H1 (cell line): Measurements from ENCODE around the gene MLPH. TPM values are rescaled to one million over a fixed set of nuclear protein-coding genes. Genes with fewer than 3 reads are reported as not detected.

Experiments
- CTCF ChIA-PET: fragments of 300-600 bp; sonication (Branson Sonifier 250); formaldehyde crosslinking; loops from one replicate; lab custom pipeline; 2021; ENCODE audit not compliant: partially characterized antibody; lab: Charles Lee
- POLR2A ChIA-PET: fragments of 300-600 bp; sonication (Branson Sonifier 250); formaldehyde crosslinking; loops from one replicate; lab custom pipeline; 2021; ENCODE audit warnings: inconsistent platforms; ENCODE audit not compliant: partially characterized antibody; lab: Charles Lee
- DNase-seq, 2 experiments: peaks; one replicate each; pipeline versions ENCODE4 v3.0.0 to v3.0.0-alpha.2; 2010 to 2022; ENCODE audit warnings: low spot score in 2 of 2, low read depth in 1 of 2, mixed read lengths in 1 of 2
- FAIRE-seq: peaks from 2 replicates; lab custom pipeline; 2011; peaks lifted over from hg19 to GRCh38; lab: Jason Lieb, UNC
- H2AFZ ChIP-seq: 2 replicates; pipeline ENCODE4 v1.8.1; 2012; ENCODE audit warnings: low read length, inconsistent platforms
- H2AK5ac ChIP-seq: 2 replicates; pipeline ENCODE4 v1.6.1; 2013; ENCODE audit warnings: low read depth, low read length
- H2BK120ac ChIP-seq: replicated peaks from 2 replicates; pipeline ENCODE3; 2013; ENCODE audit warnings: low read depth, low read length, inconsistent platforms
- H2BK12ac ChIP-seq: 2 replicates; pipeline ENCODE4 v1.6.1; 2013; ENCODE audit warnings: low read depth, low read length
- H2BK15ac ChIP-seq: 2 replicates; pipeline ENCODE4 v1.6.1; 2013; ENCODE audit warnings: low read length
- H2BK20ac ChIP-seq: 2 replicates; pipeline ENCODE4 v1.6.1; 2013; ENCODE audit warnings: low read length
- H2BK5ac ChIP-seq: 2 replicates; pipeline ENCODE4 v1.6.1; 2013; ENCODE audit warnings: low read depth, low read length
- H3K14ac ChIP-seq: 2 replicates; pipeline ENCODE4 v1.6.1; 2013; ENCODE audit warnings: inconsistent platforms; ENCODE audit not compliant: insufficient read length
- H3K18ac ChIP-seq: 2 replicates; pipeline ENCODE4 v1.6.1; 2013; ENCODE audit warnings: low read length; ENCODE audit errors: extremely low read depth
- H3K23ac ChIP-seq: 2 replicates; pipeline ENCODE4 v1.6.1; 2013; ENCODE audit warnings: inconsistent platforms; ENCODE audit not compliant: insufficient read length
- H3K23me2 ChIP-seq: 2 replicates; pipeline ENCODE4 v1.6.1; 2013; ENCODE audit warnings: low read depth, low read length
- H3K27ac ChIP-seq: 2 replicates; pipeline ENCODE4 v1.6.1; 2011; ENCODE audit warnings: low read depth, low read length, inconsistent platforms
- H3K27me3 ChIP-seq, 4 experiments: replicated peaks in 1 of 4; 1 replicate in 1 of 4; 2 replicates in 3 of 4; pipeline versions ENCODE4 v1.6.1 to v1.8.1; 2011 to 2013; ENCODE audit warnings: low read length in 3 of 4, mild to moderate bottlenecking in 3 of 4, inconsistent platforms in 2 of 4, mixed read lengths in 2 of 4, moderate library complexity in 1 of 4; ENCODE audit not compliant: control insufficient read depth in 3 of 4, insufficient read depth in 3 of 4; ENCODE audit errors: extremely low read depth in 1 of 4
- H3K36me3 ChIP-seq, 4 experiments: 2 replicates each; pipeline versions ENCODE4 v1.6.1 to v1.8.1; 2011 to 2013; ENCODE audit warnings: mild to moderate bottlenecking in 4 of 4, low read length in 3 of 4, moderate library complexity in 2 of 4, control low read depth in 1 of 4, inconsistent platforms in 1 of 4; ENCODE audit not compliant: insufficient read depth in 4 of 4, control insufficient read depth in 2 of 4
- H3K4ac ChIP-seq: replicated peaks from 2 replicates; pipeline ENCODE3; 2013; ENCODE audit warnings: low read length, low read depth, mixed read lengths, inconsistent platforms; ENCODE audit not compliant: insufficient read length
- H3K4me1 ChIP-seq, 4 experiments: replicated peaks in 1 of 4; 1 replicate in 1 of 4; 2 replicates in 3 of 4; pipeline versions ENCODE4 v1.6.1 to v1.8.1; 2011 to 2013; ENCODE audit warnings: low read length in 3 of 4, inconsistent platforms in 2 of 4, mixed read lengths in 1 of 4; ENCODE audit not compliant: insufficient read depth in 4 of 4, control insufficient read depth in 3 of 4
- H3K4me2 ChIP-seq, 2 experiments: 2 replicates each; pipeline versions ENCODE4 v1.6.1 to v1.8.1; 2011 to 2013; ENCODE audit warnings: low read depth in 2 of 2, low read length in 2 of 2, control low read depth in 1 of 2, inconsistent platforms in 1 of 2, mild to moderate bottlenecking in 1 of 2; ENCODE audit not compliant: insufficient read depth in 1 of 2
- H3K4me3 ChIP-seq, 4 experiments: fragments of 200-600, 300-600 bp in 1 of 4; sonication (generic), shearing (Covaris generic), sonication (Bioruptor Twin) in 1 of 4; 2 replicates each; pipeline versions ENCODE4 v1.5.1 to v1.8.1; 2011 to 2016; ENCODE audit warnings: low read length in 4 of 4, low read depth in 3 of 4, control low read depth in 2 of 4, inconsistent platforms in 2 of 4, mild to moderate bottlenecking in 2 of 4, mixed read lengths in 1 of 4, moderate library complexity in 1 of 4; ENCODE audit not compliant: insufficient read depth in 2 of 4; ENCODE audit errors: extremely low read depth in 1 of 4
- H3K56ac ChIP-seq: replicated peaks from 2 replicates; pipeline ENCODE3; 2013; ENCODE audit warnings: low read depth, mild to moderate bottlenecking, mixed read lengths, low read length, inconsistent platforms; ENCODE audit not compliant: insufficient read length
- H3K79me1 ChIP-seq: 2 replicates; pipeline ENCODE4 v1.6.1; 2013; ENCODE audit warnings: low read depth, low read length, control low read depth
- H3K79me2 ChIP-seq, 2 experiments: 2 replicates each; pipeline versions ENCODE4 v1.6.1 to v1.8.1; 2012 to 2013; ENCODE audit warnings: low read length in 2 of 2, mild to moderate bottlenecking in 2 of 2, inconsistent platforms in 1 of 2; ENCODE audit not compliant: insufficient read depth in 2 of 2, control insufficient read depth in 1 of 2
- H3K9ac ChIP-seq, 4 experiments: replicated peaks in 1 of 4; 1 replicate in 1 of 4; 2 replicates in 3 of 4; pipeline versions ENCODE4 v1.6.1 to v1.8.1; 2011 to 2013; ENCODE audit warnings: low read depth in 3 of 4, low read length in 3 of 4, control low read depth in 2 of 4, mild to moderate bottlenecking in 2 of 4, moderate library complexity in 2 of 4, inconsistent platforms in 1 of 4; ENCODE audit errors: extremely low read depth in 1 of 4
- H3K9me3 ChIP-seq, 2 experiments: 2 replicates each; pipeline versions ENCODE4 v1.6.1 to v1.8.1; 2012 to 2013; ENCODE audit warnings: mild to moderate bottlenecking in 2 of 2, moderate library complexity in 2 of 2, control low read depth in 1 of 2, inconsistent platforms in 1 of 2, low read depth in 1 of 2, low read length in 1 of 2, mixed read lengths in 1 of 2; ENCODE audit not compliant: insufficient read depth in 2 of 2
- H4K20me1 ChIP-seq, 2 experiments: replicated peaks in 1 of 2; 2 replicates each; pipeline versions ENCODE3 to v1.8.1; 2011 to 2013; ENCODE audit warnings: inconsistent platforms in 2 of 2, low read length in 2 of 2, mild to moderate bottlenecking in 1 of 2; ENCODE audit not compliant: insufficient read depth in 2 of 2, control insufficient read depth in 1 of 2
- H4K5ac ChIP-seq: 2 replicates; pipeline ENCODE4 v1.6.1; 2013; ENCODE audit warnings: low read length, low read depth, mixed read lengths, inconsistent platforms; ENCODE audit not compliant: insufficient read length
- H4K8ac ChIP-seq: 2 replicates; pipeline ENCODE4 v1.8.0; 2013; ENCODE audit warnings: mild to moderate bottlenecking, moderate library complexity, low read length, inconsistent platforms; ENCODE audit not compliant: insufficient read depth; ENCODE audit errors: extremely low read depth
- H4K91ac ChIP-seq: replicated peaks from 2 replicates; pipeline ENCODE3; 2013; ENCODE audit warnings: low read length, mixed read lengths, inconsistent platforms; ENCODE audit not compliant: insufficient read length
- ATF2 ChIP-seq: IDR thresholded peaks from 2 replicates; pipeline ENCODE4 v1.6.1; 2012; ENCODE audit warnings: low read length, inconsistent platforms
- E2F6 ChIP-seq: IDR thresholded peaks from 2 replicates; pipeline ENCODE4 v1.6.1; 2012; ENCODE audit warnings: inconsistent platforms
- EZH2 ChIP-seq: fragments of 200-600 bp; sonication (generic); IDR thresholded peaks from 2 replicates; pipeline ENCODE4 v1.7.1; 2012; ENCODE audit warnings: low read depth, mild to moderate bottlenecking, moderate library complexity, low read length, inconsistent platforms; ENCODE audit not compliant: severe bottlenecking
- POLR2A ChIP-seq, 2 experiments: IDR thresholded peaks; 1 replicate in 1 of 2; 2 replicates in 1 of 2; pipeline ENCODE4 v1.6.1; 2011; ENCODE audit warnings: low read depth in 2 of 2, low read length in 2 of 2, mild to moderate bottlenecking in 2 of 2; ENCODE audit errors: control extremely low read depth in 1 of 2
- POLR2AphosphoS5 ChIP-seq: IDR thresholded peaks from 2 replicates; pipeline ENCODE4 v1.6.1; 2011; ENCODE audit warnings: low read depth, low read length
- RNF2 ChIP-seq: fragments of 200-900, 300-1000 bp; sonication (generic); IDR thresholded peaks from 2 replicates; pipeline ENCODE4 v1.7.1; 2016; ENCODE audit warnings: borderline replicate concordance, low read depth, mild to moderate bottlenecking, antibody characterized with exemption, low read length; ENCODE audit not compliant: poor library complexity, severe bottlenecking; ENCODE audit errors: missing control alignments
- SAP30 ChIP-seq: fragments of 300-600 bp; sonication (generic); IDR thresholded peaks from 2 replicates; pipeline ENCODE4 v1.7.1; 2012; ENCODE audit warnings: low read length, moderate library complexity, mild to moderate bottlenecking, inconsistent platforms; ENCODE audit not compliant: insufficient read depth, insufficient replicate concordance
- SIRT6 ChIP-seq: IDR thresholded peaks from one replicate; pipeline ENCODE4 v1.7.1; 2012; ENCODE audit warnings: low read length, inconsistent platforms
- SIX5 ChIP-seq: IDR thresholded peaks from 2 replicates; pipeline ENCODE4 v1.6.1; 2011; ENCODE audit warnings: mild to moderate bottlenecking, low read depth, low read length
- WGBS, 2 experiments: shearing (Covaris generic) in 1 of 2; methylation state at CpG; one replicate each; pipeline versions ENCODE4 v1.1.6 to v1.1.7; 2013 to 2015; ENCODE audit warnings: low lambda C conversion rate in 2 of 2, mixed read lengths in 2 of 2, inconsistent platforms in 1 of 2, low coverage in 1 of 2, missing lambda C conversion rate in 1 of 2; ENCODE audit not compliant: insufficient replicate concordance in 2 of 2, insufficient coverage in 1 of 2, insufficient read length in 1 of 2; ENCODE audit errors: extremely low coverage in 1 of 2, missing lambda C conversion rate in 1 of 2; 5-methylcytosine and 5-hydroxymethylcytosine counted together
- polyA plus RNA-seq, 7 experiments: library from polyadenylated mRNA; depleted of rRNA in 3 of 7; stranded (reverse) in 5 of 7; unstranded in 2 of 7; fragments of >200 nt in 5 of 7; fragments of 200-250 nt in 2 of 7; gene quantifications; 1 replicate in 5 of 7; 2 replicates in 1 of 7; 4 replicates in 1 of 7; pipeline versions ENCODE4 v1.2.1 to v1.2.3, GENCODE V29; 2011 to 2013; ENCODE audit warnings: missing spikeins in 2 of 7, mixed read lengths in 2 of 7
- total RNA-seq: library from RNA; stranded (reverse); fragmentation: NEBNext Ultra II Directional; extraction: Animal tissue kit (Norgen Biotek cat#: 25700); gene quantifications from 2 replicates; pipeline ENCODE4 v1.2.1, GENCODE V29; 2021

Gene MLPH
- total and polyA plus RNA-seq, 2 of the 8 experiments (the other 6 are each of a cell fraction or from before 2014, with no cell fraction given): 12.7 to 17.0 TPM

- Histone ChIP-seq H3K14ac (no peak overlapping the region), H3K9me3 (no peaks in the 10 kb centered on the region), H3K4ac (no peak overlapping the region), H3K4me3 (no peak overlapping the region), H3K18ac (no peak overlapping the region), H2BK12ac (no peak overlapping the region), H2AFZ (no peak overlapping the region), H3K79me2 (no peaks in the 10 kb centered on the region), H4K20me1 (peaks cover 0 to 6% of the 10 kb centered on the region in 2 experiments), H3K4me2 (no peak overlapping the region), H3K9ac (no peak overlapping the region), H4K91ac (no peak overlapping the region), H3K27ac (no peak overlapping the region), H3K56ac (no peak overlapping the region), H3K36me3 (0 out of 8 replicates have a peak, but pooled peaks cover 0 to 5% (median under 1%) of the 10 kb centered on the region in 4 experiments), H2BK120ac (no peak overlapping the region), H3K4me1 (peaks cover 0 to 3% (median 1%) of the 10 kb centered on the region in 4 experiments; a peak in 3 of 7 replicates), H3K79me1 (no peaks in the 10 kb centered on the region), H4K5ac (no peak overlapping the region), H2BK15ac (no peak overlapping the region), H3K23me2 (peaks cover 18% of the 10 kb centered on the region; the same call in 1 of the 2 replicates), H2AK5ac (no peak overlapping the region), H3K23ac (no peak overlapping the region), H3K27me3 (no peaks in the 10 kb centered on the region), H2BK5ac (no peak overlapping the region), H4K8ac (no peak overlapping the region), H2BK20ac (no peak overlapping the region)
- DNase-seq: no peak
- 91% methylated on average over 9 of the region's 9 CpGs; no CpG with 5 or more reads in 1 of the 2 experiments for WGBS, 2 experiments
- no peak for TF ChIP-seq POLR2A (IDR thresholded peaks at IDR 0.05; ENCODE audit: control extremely low read depth in 1 of 2, low read depth in 2 of 2, low read length in 2 of 2)
- no peak for TF ChIP-seq E2F6
- no peak for TF ChIP-seq POLR2AphosphoS5
- no peak for TF ChIP-seq ATF2
- TF ChIP-seq RNF2: no peak
- no peak for TF ChIP-seq SIX5
- TF ChIP-seq SIRT6: no peak
- TF ChIP-seq SAP30: no peak
- TF ChIP-seq EZH2: no peak
- POLR2A ChIA-PET: interaction anchor here (1.5 to 2.0 kb wide), 2 partner anchors 38 to 44 kb away, joined by 4 to 6 read pairs; no protein-coding TSS in a partner anchor
- no peak for FAIRE-seq
- CTCF ChIA-PET: interaction anchor here (0.8 to 6.8 kb wide), 33 partner anchors 8 to 409 kb away, joined by 3 to 107 read pairs (median 9); partner anchors contain the start of gene MLPH
These were observed 26.6 kb downstream of the MLPH start for GRCh38 chr2:237513693-237514092.
